HEK293 (cell line): ENCODE results near the gene EVL.

ENCODE experiments used
- CTCF ChIA-PET: fragments of 350-600 bp; formaldehyde crosslinking; extraction: SDS; loops from one replicate; lab custom pipeline; 2021; ENCODE audit warnings: antibody characterized with exemption; lab: Yijun Ruan, JAX
- POLR2A ChIA-PET: fragments of 300-600 bp; formaldehyde crosslinking; extraction: SDS; loops from one replicate; lab custom pipeline; 2020; ENCODE audit warnings: antibody characterized with exemption, inconsistent platforms; lab: Yijun Ruan, JAX
- H3K27ac ChIP-seq: fragments of 200-500 bp; sonication (Bioruptor generic); 2 replicates; pipeline ENCODE4 v1.5.1; 2014; ENCODE audit warnings: low read depth, low read length, control low read depth, inconsistent platforms; ENCODE audit errors: extremely low read depth
- H3K36me3 ChIP-seq, 2 experiments: fragments of 200-500 bp in 1 of 2; sonication (Bioruptor generic) in 1 of 2; 1 replicate in 1 of 2; 2 replicates in 1 of 2; pipeline ENCODE4 v1.5.1; 2014 to 2017; ENCODE audit warnings: inconsistent platforms in 2 of 2, low read length in 2 of 2; ENCODE audit not compliant: control insufficient read depth in 2 of 2, insufficient read depth in 1 of 2
- H3K4me1 ChIP-seq: fragments of 200-500 bp; sonication (Bioruptor generic); 2 replicates; pipeline ENCODE4 v1.5.1; 2014; ENCODE audit warnings: mild to moderate bottlenecking, low read length, inconsistent platforms; ENCODE audit not compliant: control insufficient read depth, insufficient read depth
- H3K4me3 ChIP-seq: 2 replicates; pipeline ENCODE4 v1.5.1; 2011; ENCODE audit warnings: low read depth, mild to moderate bottlenecking, control low read depth, low read length, moderate library complexity
- H3K9me3 ChIP-seq: fragments of 200-500 bp; sonication (Bioruptor generic); 2 replicates; pipeline ENCODE4 v1.5.1; 2014; ENCODE audit warnings: low read depth, low read length, inconsistent platforms; ENCODE audit not compliant: control insufficient read depth, insufficient read depth
- KLF16 ChIP-seq: fragments of 450-650 bp; formaldehyde crosslinking; IDR thresholded peaks from 2 replicates; pipeline ENCODE4 v1.5.1; 2017; ENCODE audit warnings: missing biosample characterization, missing genetic modification characterization
- OSR2 ChIP-seq: fragments of 450-650 bp; formaldehyde crosslinking; IDR thresholded peaks from 2 replicates; pipeline ENCODE4 v1.5.1; 2016; ENCODE audit warnings: missing biosample characterization, missing genetic modification characterization
- PRDM1 ChIP-seq: fragments of 450-650 bp; formaldehyde crosslinking; IDR thresholded peaks from 2 replicates; pipeline ENCODE4; 2016; ENCODE audit warnings: missing biosample characterization, missing genetic modification characterization
- ZBTB1 ChIP-seq: fragments of 450-650 bp; formaldehyde crosslinking; IDR thresholded peaks from 2 replicates; pipeline ENCODE4 v1.5.1; 2016; ENCODE audit warnings: missing biosample characterization, missing genetic modification characterization
- ZBTB17 ChIP-seq: fragments of 450-650 bp; formaldehyde crosslinking; IDR thresholded peaks from 2 replicates; pipeline ENCODE4 v1.5.1; 2016; ENCODE audit warnings: missing biosample characterization, missing genetic modification characterization
- ZFHX2 ChIP-seq: fragments of 450-650 bp; formaldehyde crosslinking; conservative IDR thresholded peaks from 2 replicates; pipeline ENCODE4 v1.5.1; 2016; ENCODE audit warnings: missing biosample characterization, missing genetic modification characterization
- ZNF140 ChIP-seq: fragments of 450-650 bp; formaldehyde crosslinking; IDR thresholded peaks from 2 replicates; pipeline ENCODE4 v1.5.1; 2016; ENCODE audit warnings: missing biosample characterization, missing genetic modification characterization
- ZNF16 ChIP-seq: fragments of 450-650 bp; formaldehyde crosslinking; IDR thresholded peaks from 2 replicates; pipeline ENCODE4 v1.5.1; 2016; ENCODE audit warnings: low read depth, missing biosample characterization, missing genetic modification characterization
- ZNF266 ChIP-seq: fragments of 450-650 bp; formaldehyde crosslinking; IDR thresholded peaks from 2 replicates; pipeline ENCODE4 v1.5.1; 2016; ENCODE audit warnings: missing biosample characterization, missing genetic modification characterization, low read depth
- ZNF48 ChIP-seq: fragments of 450-650 bp; formaldehyde crosslinking; IDR thresholded peaks from 2 replicates; pipeline ENCODE4 v1.5.1; 2016; ENCODE audit warnings: missing biosample characterization, missing genetic modification characterization
- ZNF549 ChIP-seq: fragments of 450-650 bp; IDR thresholded peaks from 2 replicates; pipeline ENCODE4 v1.5.1; 2018; ENCODE audit warnings: missing biosample characterization, missing genetic modification characterization, mild to moderate bottlenecking, inconsistent platforms, moderate library complexity
- ZNF558 ChIP-seq: fragments of 450-650 bp; formaldehyde crosslinking; IDR thresholded peaks from 2 replicates; pipeline ENCODE4 v1.5.1; 2016; ENCODE audit warnings: missing biosample characterization, missing genetic modification characterization
- ZNF561 ChIP-seq: fragments of 450-650 bp; IDR thresholded peaks from 2 replicates; pipeline ENCODE4 v1.5.1; 2018; ENCODE audit warnings: missing biosample characterization, missing genetic modification characterization, borderline replicate concordance
- ZNF843 ChIP-seq: fragments of 450-650 bp; formaldehyde crosslinking; IDR thresholded peaks from 2 replicates; pipeline ENCODE4 v1.5.1; 2016; ENCODE audit warnings: missing biosample characterization, missing genetic modification characterization
- ZXDB ChIP-seq: fragments of 450-650 bp; formaldehyde crosslinking; IDR thresholded peaks from 2 replicates; pipeline ENCODE4 v1.5.1; 2016; ENCODE audit warnings: missing biosample characterization, missing genetic modification characterization
- TF ChIP-seq, protein P1 (sequence below): fragments of 450-650 bp; formaldehyde crosslinking; IDR thresholded peaks from 2 replicates; pipeline ENCODE4 v1.5.1; 2016; ENCODE audit warnings: missing biosample characterization, missing genetic modification characterization
- TF ChIP-seq, protein P2 (sequence below): fragments of 450-650 bp; formaldehyde crosslinking; IDR thresholded peaks from 2 replicates; pipeline ENCODE4 v1.5.1; 2016; ENCODE audit warnings: missing biosample characterization, missing genetic modification characterization
- TF ChIP-seq, protein P3 (sequence below): fragments of 450-650 bp; formaldehyde crosslinking; IDR thresholded peaks from 2 replicates; pipeline ENCODE4 v1.5.1; 2016; ENCODE audit warnings: missing biosample characterization, missing genetic modification characterization
- TF ChIP-seq, protein P4 (sequence below): fragments of 450-650 bp; formaldehyde crosslinking; IDR thresholded peaks from 2 replicates; pipeline ENCODE4 v1.5.1; 2016; ENCODE audit warnings: missing biosample characterization, missing genetic modification characterization
- TF ChIP-seq, protein P5 (sequence below): fragments of 450-650 bp; formaldehyde crosslinking; IDR thresholded peaks from 2 replicates; pipeline ENCODE4 v1.5.1; 2016; ENCODE audit warnings: missing biosample characterization, missing genetic modification characterization

Gene EVL

DNA sequence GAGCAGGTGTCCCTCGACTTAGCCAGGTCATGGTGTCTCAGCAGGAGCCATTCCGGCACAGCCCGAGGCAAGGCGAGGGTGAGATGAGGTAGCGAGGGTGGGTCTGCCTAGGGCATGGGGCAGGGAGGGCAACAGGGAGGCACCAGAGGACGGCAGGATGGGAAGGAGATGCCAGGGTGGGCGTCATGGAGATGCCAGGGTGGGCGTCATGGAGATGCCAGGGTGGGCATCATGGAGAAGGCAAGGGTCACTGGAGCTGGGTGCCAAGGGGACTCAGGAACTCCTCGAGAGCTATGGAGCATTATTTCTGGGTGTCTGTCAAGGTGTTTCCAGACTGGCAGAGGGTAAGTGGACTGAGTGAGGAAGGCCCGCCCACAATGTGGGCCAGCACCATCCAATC is 86.9 kb downstream of the EVL start:
- Histone ChIP-seq H3K36me3 (no peaks in the 10 kb centered on the region), H3K9me3 (no peaks in the 10 kb centered on the region), H3K27ac (no peak overlapping the region), H3K4me3 (no peak overlapping the region), H3K4me1 (no peaks in the 10 kb centered on the region)
- TF ChIP-seq, protein P1, sequence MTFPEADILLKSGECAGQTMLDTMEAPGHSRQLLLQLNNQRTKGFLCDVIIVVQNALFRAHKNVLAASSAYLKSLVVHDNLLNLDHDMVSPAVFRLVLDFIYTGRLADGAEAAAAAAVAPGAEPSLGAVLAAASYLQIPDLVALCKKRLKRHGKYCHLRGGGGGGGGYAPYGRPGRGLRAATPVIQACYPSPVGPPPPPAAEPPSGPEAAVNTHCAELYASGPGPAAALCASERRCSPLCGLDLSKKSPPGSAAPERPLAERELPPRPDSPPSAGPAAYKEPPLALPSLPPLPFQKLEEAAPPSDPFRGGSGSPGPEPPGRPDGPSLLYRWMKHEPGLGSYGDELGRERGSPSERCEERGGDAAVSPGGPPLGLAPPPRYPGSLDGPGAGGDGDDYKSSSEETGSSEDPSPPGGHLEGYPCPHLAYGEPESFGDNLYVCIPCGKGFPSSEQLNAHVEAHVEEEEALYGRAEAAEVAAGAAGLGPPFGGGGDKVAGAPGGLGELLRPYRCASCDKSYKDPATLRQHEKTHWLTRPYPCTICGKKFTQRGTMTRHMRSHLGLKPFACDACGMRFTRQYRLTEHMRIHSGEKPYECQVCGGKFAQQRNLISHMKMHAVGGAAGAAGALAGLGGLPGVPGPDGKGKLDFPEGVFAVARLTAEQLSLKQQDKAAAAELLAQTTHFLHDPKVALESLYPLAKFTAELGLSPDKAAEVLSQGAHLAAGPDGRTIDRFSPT (tag by site-specific recombination): peak; percentile 91
- TF ChIP-seq, protein P2, sequence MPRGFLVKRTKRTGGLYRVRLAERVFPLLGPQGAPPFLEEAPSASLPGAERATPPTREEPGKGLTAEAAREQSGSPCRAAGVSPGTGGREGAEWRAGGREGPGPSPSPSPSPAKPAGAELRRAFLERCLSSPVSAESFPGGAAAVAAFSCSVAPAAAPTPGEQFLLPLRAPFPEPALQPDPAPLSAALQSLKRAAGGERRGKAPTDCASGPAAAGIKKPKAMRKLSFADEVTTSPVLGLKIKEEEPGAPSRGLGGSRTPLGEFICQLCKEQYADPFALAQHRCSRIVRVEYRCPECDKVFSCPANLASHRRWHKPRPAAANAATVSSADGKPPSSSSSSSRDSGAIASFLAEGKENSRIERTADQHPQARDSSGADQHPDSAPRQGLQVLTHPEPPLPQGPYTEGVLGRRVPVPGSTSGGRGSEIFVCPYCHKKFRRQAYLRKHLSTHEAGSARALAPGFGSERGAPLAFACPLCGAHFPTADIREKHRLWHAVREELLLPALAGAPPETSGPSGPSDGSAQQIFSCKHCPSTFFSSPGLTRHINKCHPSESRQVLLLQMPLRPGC (tag by site-specific recombination): no peak
- ChIA-PET POLR2A (no interaction called here), CTCF (interaction anchor here (0.8 kb wide), 1 partner anchor 41 kb away, joined by 4 read pairs; no protein-coding TSS in a partner anchor)

DNA sequence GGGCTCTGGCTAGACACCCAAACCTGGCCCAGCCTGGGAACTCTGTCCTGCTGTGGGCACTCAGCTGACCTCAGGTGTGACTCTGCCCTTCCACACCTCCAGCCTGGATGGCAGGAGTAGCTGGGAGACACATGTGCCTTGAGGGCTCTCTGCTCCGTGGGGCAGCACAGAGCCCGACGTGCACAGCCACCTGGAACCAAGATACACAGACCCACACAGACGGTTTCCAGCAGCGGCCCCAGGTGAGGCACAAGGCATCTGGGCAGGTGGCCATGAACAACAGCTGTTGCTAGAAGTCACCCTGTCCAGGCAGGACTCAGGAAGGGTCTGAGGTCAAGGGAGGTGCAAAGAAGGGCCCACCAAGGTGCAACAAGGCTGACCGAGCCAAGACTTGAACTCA is 88.3 kb downstream of the EVL start:
- H3K9me3 ChIP-seq: no peaks in the 10 kb centered on the region
- no peaks in the 10 kb centered on the region for H3K36me3 ChIP-seq
- ChIA-PET POLR2A (no interaction called here), CTCF (no interaction called here)
- H3K27ac ChIP-seq: no peak overlapping the region
- TF ChIP-seq ZFHX2 (tag by site-specific recombination) (no peak), ZNF16 (tag by site-specific recombination) (no peak), KLF16 (tag by site-specific recombination) (no peak), PRDM1 (tag by site-specific recombination) (no peak), ZNF549 (no peak), ZNF48 (tag by site-specific recombination) (no peak), ZBTB1 (no peak), OSR2 (tag by site-specific recombination) (no peak), ZNF843 (tag by site-specific recombination) (no peak), ZNF140 (tag by site-specific recombination) (no peak), ZBTB17 (no peak), ZNF266 (tag by site-specific recombination) (no peak), ZXDB (tag by site-specific recombination) (no peak), ZNF558 (tag by site-specific recombination) (no peak), ZNF561 (tag by site-specific recombination) (no peak)
- TF ChIP-seq, protein P3, sequence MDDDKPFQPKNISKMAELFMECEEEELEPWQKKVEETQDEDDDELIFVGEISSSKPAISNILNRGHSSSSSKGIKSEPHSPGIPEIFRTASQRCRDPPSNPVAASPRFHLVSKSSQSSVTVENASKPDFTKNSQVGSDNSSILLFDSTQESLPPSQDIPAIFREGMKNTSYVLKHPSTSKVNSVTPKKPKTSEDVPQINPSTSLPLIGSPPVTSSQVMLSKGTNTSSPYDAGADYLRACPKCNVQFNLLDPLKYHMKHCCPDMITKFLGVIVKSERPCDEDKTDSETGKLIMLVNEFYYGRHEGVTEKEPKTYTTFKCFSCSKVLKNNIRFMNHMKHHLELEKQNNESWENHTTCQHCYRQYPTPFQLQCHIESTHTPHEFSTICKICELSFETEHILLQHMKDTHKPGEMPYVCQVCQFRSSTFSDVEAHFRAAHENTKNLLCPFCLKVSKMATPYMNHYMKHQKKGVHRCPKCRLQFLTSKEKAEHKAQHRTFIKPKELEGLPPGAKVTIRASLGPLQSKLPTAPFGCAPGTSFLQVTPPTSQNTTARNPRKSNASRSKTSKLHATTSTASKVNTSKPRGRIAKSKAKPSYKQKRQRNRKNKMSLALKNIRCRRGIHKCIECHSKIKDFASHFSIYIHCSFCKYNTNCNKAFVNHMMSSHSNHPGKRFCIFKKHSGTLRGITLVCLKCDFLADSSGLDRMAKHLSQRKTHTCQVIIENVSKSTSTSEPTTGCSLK (tag by site-specific recombination): no peak
- TF ChIP-seq, protein P2 (tag by site-specific recombination): no peak
- TF ChIP-seq, protein P4, sequence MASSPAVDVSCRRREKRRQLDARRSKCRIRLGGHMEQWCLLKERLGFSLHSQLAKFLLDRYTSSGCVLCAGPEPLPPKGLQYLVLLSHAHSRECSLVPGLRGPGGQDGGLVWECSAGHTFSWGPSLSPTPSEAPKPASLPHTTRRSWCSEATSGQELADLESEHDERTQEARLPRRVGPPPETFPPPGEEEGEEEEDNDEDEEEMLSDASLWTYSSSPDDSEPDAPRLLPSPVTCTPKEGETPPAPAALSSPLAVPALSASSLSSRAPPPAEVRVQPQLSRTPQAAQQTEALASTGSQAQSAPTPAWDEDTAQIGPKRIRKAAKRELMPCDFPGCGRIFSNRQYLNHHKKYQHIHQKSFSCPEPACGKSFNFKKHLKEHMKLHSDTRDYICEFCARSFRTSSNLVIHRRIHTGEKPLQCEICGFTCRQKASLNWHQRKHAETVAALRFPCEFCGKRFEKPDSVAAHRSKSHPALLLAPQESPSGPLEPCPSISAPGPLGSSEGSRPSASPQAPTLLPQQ: no peak
- TF ChIP-seq, protein P5, sequence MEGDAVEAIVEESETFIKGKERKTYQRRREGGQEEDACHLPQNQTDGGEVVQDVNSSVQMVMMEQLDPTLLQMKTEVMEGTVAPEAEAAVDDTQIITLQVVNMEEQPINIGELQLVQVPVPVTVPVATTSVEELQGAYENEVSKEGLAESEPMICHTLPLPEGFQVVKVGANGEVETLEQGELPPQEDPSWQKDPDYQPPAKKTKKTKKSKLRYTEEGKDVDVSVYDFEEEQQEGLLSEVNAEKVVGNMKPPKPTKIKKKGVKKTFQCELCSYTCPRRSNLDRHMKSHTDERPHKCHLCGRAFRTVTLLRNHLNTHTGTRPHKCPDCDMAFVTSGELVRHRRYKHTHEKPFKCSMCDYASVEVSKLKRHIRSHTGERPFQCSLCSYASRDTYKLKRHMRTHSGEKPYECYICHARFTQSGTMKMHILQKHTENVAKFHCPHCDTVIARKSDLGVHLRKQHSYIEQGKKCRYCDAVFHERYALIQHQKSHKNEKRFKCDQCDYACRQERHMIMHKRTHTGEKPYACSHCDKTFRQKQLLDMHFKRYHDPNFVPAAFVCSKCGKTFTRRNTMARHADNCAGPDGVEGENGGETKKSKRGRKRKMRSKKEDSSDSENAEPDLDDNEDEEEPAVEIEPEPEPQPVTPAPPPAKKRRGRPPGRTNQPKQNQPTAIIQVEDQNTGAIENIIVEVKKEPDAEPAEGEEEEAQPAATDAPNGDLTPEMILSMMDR: no peak
- no peaks in the 10 kb centered on the region for H3K4me1 ChIP-seq
- H3K4me3 ChIP-seq: no peak overlapping the region
